Measurements from ENCODE around the gene NSMCE3. TPM values are rescaled to one million over a fixed set of nuclear protein-coding genes. Genes with fewer than 3 reads are reported as not detected.

The NSMCE3 gene
- total RNA-seq = 6.0 TPM
- long read RNA-seq, full-length matches to known transcripts = 45 of 45 reads
- long read RNA-seq, partial matches to known transcripts = 0 of 45 reads
- long read RNA-seq, other reads (novel, unspliced or antisense) = 0 of 45 reads

- ATAC-seq (ENCODE audit: poor library complexity) (peak; percentile 100), DNase-seq (peak; percentile 95)
- intact Hi-C loops (cut with DNase I) = no loop called here
These were observed at the start of gene NSMCE3 for GRCh38 chr15:29269485-29270168. NSMCE3 (minus strand) TSS chr15:29269822; CDS start chr15:29269705, 117 bp downstream.

GRCh38 chr15:29316422-29316821, 46.8 kb upstream of the NSMCE3 start:
- intact Hi-C loops (cut with DNase I) = no loop called here
- DNase-seq = no peak
- no peak for ATAC-seq (ENCODE audit: poor library complexity)

- DNase-seq (no peak), ATAC-seq (ENCODE audit: poor library complexity) (no peak)
- intact Hi-C loops (cut with DNase I) = no loop called here
These were observed 42.8 kb upstream of the NSMCE3 start for GRCh38 chr15:29312387-29312786.

- intact Hi-C loops (cut with DNase I) = no loop called here
- DNase-seq = no peak
- no peak for ATAC-seq (ENCODE audit: poor library complexity)
These were observed 42.1 kb upstream of the NSMCE3 start for GRCh38 chr15:29311696-29312095.

GRCh38 chr15:29309139-29309538, 39.5 kb upstream of the NSMCE3 start:
- no peak for DNase-seq
- intact Hi-C loops (cut with DNase I) = no loop called here
- no peak for ATAC-seq (ENCODE audit: poor library complexity)

- no peak for ATAC-seq (ENCODE audit: poor library complexity)
- DNase-seq = no peak
- intact Hi-C loops (cut with DNase I) = no loop called here
These were observed 38.7 kb upstream of the NSMCE3 start for GRCh38 chr15:29308299-29308698.

GRCh38 chr15:29305556-29305955, 35.9 kb upstream of the NSMCE3 start:
- ATAC-seq (ENCODE audit: poor library complexity) (no peak), DNase-seq (no peak)
- intact Hi-C loops (cut with DNase I) = no loop called here

GRCh38 chr15:29302871-29303270, 33.2 kb upstream of the NSMCE3 start:
- ATAC-seq (ENCODE audit: poor library complexity) = no peak
- DNase-seq = no peak
- intact Hi-C loops (cut with DNase I) = no loop called here

- ATAC-seq (ENCODE audit: poor library complexity) (no peak), DNase-seq (no peak)
- intact Hi-C loops (cut with DNase I) = no loop called here
These were observed 30.2 kb upstream of the NSMCE3 start for GRCh38 chr15:29299784-29300183.

GRCh38 chr15:29299331-29299730, 29.7 kb upstream of the NSMCE3 start:
- no peak for ATAC-seq (ENCODE audit: poor library complexity)
- intact Hi-C loops (cut with DNase I) = no loop called here
- no peak for DNase-seq

GRCh38 chr15:29294732-29295325, 25.2 kb upstream of the NSMCE3 start:
- intact Hi-C loops (cut with DNase I) = no loop called here
- DNase-seq (no peak), ATAC-seq (ENCODE audit: poor library complexity) (no peak)

GRCh38 chr15:29291067-29291845, 21.6 kb upstream of the NSMCE3 start:
- no peak for DNase-seq
- intact Hi-C loops (cut with DNase I) = no loop called here
- no peak for ATAC-seq (ENCODE audit: poor library complexity)

- no peak for DNase-seq
- ATAC-seq (ENCODE audit: poor library complexity) = no peak
- intact Hi-C loops (cut with DNase I) = no loop called here
These were observed 19.6 kb upstream of the NSMCE3 start for GRCh38 chr15:29289173-29289572.

- DNase-seq (no peak), ATAC-seq (ENCODE audit: poor library complexity) (no peak)
- intact Hi-C loops (cut with DNase I) = no loop called here
These were observed 15.8 kb upstream of the NSMCE3 start for GRCh38 chr15:29285386-29285785.

GRCh38 chr15:29283381-29283780, 13.8 kb upstream of the NSMCE3 start:
- DNase-seq (no peak), ATAC-seq (ENCODE audit: poor library complexity) (no peak)
- intact Hi-C loops (cut with DNase I) = no loop called here

GRCh38 chr15:29280514-29280913, 10.9 kb upstream of the NSMCE3 start:
- DNase-seq (no peak), ATAC-seq (ENCODE audit: poor library complexity) (no peak)
- intact Hi-C loops (cut with DNase I) = no loop called here

GRCh38 chr15:29278436-29279105, 8.9 kb upstream of the NSMCE3 start:
- intact Hi-C loops (cut with DNase I) = no loop called here
- ATAC-seq (ENCODE audit: poor library complexity) = no peak
- no peak for DNase-seq

- no peak for DNase-seq
- intact Hi-C loops (cut with DNase I) = no loop called here
- ATAC-seq (ENCODE audit: poor library complexity) = no peak
These were observed 6.7 kb upstream of the NSMCE3 start for GRCh38 chr15:29276366-29276765.

- no peak for DNase-seq
- no peak for ATAC-seq (ENCODE audit: poor library complexity)
- intact Hi-C loops (cut with DNase I) = no loop called here
These were observed 6.2 kb upstream of the NSMCE3 start for GRCh38 chr15:29275855-29276254.

Measured in Right ventricle myocardium superior (tissue), 1 donor.